ENCODE data around the gene BCAS3. TPM values are rescaled to one million over a fixed set of nuclear protein-coding genes. Genes with fewer than 3 reads are reported as not detected.

Gene BCAS3
- total RNA-seq, 1 donor from 2014 or later, result 15.2 TPM

DNA sequence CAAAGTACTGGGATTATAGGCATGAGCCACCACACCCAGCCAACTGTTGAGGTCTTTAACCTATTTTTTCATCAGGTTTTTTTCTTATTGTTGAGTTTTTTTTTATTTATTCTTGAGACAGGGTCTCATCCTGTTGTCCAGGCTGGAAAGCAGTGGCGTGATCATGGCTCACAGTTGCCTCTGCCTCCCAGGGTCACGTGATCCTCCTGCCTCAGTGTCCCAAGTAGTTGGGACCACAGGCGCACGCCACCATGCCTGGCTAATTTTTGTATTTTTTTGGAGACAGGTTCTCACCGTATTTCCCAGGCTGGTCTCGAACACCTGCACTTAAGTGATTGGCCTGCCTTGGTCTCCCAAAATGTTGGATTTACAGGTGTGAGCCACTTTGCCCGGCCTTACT, 95.9 kb downstream of the BCAS3 start:
- no peak overlapping the region for H3K4me3 ChIP-seq (ENCODE audit: low read depth, low read length)
- DNase-seq (ENCODE audit: low read depth), result no peak
- TF ChIP-seq, protein P1, sequence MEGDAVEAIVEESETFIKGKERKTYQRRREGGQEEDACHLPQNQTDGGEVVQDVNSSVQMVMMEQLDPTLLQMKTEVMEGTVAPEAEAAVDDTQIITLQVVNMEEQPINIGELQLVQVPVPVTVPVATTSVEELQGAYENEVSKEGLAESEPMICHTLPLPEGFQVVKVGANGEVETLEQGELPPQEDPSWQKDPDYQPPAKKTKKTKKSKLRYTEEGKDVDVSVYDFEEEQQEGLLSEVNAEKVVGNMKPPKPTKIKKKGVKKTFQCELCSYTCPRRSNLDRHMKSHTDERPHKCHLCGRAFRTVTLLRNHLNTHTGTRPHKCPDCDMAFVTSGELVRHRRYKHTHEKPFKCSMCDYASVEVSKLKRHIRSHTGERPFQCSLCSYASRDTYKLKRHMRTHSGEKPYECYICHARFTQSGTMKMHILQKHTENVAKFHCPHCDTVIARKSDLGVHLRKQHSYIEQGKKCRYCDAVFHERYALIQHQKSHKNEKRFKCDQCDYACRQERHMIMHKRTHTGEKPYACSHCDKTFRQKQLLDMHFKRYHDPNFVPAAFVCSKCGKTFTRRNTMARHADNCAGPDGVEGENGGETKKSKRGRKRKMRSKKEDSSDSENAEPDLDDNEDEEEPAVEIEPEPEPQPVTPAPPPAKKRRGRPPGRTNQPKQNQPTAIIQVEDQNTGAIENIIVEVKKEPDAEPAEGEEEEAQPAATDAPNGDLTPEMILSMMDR (conservative IDR thresholded peaks at IDR 0.05; ENCODE audit: low read depth, low read length), result no peak

DNA sequence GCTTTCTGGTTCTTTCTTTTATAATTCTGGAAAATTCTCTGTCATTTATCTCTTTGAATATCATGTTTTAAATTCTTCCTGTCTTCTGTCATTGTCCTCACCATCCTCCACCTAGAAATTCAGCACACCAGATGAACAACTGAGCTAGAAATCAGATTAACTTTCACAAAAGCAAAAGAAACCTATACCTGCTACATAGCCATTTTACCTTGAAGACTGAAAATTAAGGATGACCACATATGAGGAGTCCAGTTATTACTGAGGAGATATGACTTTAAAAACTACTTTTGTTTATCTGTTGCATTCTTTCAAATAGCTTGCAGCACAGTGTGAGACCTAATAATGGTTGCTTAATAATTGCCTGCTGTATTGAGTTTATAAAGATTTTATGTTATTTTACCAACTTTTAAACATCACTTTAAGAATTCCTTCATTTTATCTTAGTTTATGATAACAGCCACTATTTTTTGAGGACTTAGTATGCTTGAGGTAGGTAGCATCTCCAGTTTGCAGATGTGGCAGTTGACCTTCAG, 104.3 kb downstream of the BCAS3 start:
- DNase-seq (ENCODE audit: low read depth), result no peak
- TF ChIP-seq, protein P1 (conservative IDR thresholded peaks at IDR 0.05; ENCODE audit: low read depth, low read length), result no peak
- no peak overlapping the region for H3K4me3 ChIP-seq (ENCODE audit: low read depth, low read length)

DNA sequence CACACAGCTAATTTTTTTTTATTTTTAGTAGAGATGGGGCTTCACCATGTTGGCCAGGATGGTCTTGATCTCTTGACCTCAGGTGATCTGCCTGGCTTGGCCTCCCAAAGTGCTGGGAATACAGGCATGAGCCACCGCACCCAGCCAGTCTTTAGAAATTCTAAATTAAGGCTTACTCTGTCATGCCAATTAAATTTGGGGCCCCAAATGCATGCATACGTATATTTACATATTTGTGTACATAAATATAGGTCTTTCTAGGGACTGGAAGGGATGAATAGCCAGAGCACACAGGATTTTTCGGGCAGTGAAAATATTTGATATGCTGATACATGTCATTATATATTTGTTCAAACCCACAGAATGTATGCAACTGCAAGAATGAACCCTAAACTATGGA, 105.1 kb downstream of the BCAS3 start:
- TF ChIP-seq, protein P1 (conservative IDR thresholded peaks at IDR 0.05; ENCODE audit: low read depth, low read length), result no peak

DNA sequence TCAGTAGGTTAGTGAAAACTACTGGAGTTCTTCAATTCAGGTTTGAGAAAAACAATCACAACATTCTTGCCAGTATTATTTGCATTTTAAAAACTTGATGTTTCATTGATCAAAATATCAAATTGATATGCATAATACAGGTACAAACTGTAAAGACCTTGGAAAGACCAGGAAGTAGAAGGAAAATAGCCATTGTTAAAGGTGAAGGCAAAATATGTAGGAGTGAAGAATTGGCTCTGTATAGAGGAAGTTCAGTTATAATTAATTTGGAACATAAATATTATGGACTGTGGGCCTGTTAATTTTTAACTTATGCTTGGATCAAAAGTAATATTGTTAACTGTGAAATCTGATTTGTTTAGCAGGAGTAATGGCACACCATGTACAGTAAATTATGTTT, 112.6 kb downstream of the BCAS3 start:
- H3K4me3 ChIP-seq (ENCODE audit: low read depth, low read length), result no peak overlapping the region
- no peak for DNase-seq (ENCODE audit: low read depth)
- TF ChIP-seq, protein P1 (conservative IDR thresholded peaks at IDR 0.05; ENCODE audit: low read depth, low read length), result no peak

More for the DNA sequence above, 105.1 kb downstream of the BCAS3 start:
- no peak overlapping the region for H3K4me3 ChIP-seq (ENCODE audit: low read depth, low read length)
- DNase-seq (ENCODE audit: low read depth), result no peak

DNA sequence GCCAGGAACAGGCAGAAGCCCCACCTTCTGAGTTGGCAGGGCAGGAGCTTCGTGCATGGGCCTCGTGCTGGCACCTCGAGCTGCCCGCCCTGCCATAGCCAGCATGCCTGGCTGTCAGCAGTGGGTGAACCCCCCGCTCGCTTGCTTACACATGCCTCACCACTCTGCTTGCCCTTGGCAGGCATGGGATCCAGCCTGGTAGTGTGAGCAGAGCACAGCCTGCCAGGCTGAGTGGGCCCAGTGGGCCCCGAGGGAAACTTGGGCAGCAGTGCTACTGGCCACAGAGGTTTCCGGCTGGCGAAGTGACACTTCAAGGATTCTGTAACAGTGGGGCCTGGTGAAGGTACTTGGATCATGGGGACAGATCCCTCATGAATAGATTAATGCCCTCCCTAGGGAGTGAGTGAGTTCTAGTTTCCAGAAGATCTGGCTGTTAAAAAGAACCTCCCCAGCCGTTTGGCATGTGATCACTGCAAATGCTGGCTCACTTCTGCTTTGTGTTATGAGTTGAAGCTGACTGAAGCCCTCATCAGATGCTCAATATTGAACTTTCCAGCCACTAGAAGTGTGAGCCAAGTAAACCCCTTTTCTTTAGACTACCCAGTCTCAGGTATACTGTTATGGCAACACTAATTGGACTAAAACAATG, 114.7 kb downstream of the BCAS3 start:
- no peak for DNase-seq (ENCODE audit: low read depth)
- H3K4me3 ChIP-seq (ENCODE audit: low read depth, low read length), result no peak overlapping the region
- TF ChIP-seq, protein P1 (conservative IDR thresholded peaks at IDR 0.05; ENCODE audit: low read depth, low read length), result no peak

DNA sequence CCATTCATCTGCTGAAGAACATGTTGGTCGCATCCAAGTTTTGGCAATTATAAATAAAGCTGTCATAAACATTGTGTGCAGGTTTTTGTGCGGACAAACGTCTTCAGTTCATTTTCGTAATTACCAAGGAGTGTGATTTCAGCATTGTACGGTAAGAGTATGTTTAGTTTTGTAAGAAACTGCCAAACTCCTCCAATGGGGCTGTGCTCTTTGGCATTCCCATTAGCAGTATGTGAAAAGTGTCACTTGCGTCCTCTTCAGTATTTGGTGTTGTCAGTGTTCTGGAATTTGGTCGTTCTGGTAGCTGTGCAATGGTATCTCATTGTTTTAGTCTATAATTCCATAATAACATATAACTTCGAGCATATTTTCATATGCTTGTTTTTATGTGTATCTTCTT, 120.9 kb downstream of the BCAS3 start:
- TF ChIP-seq, protein P1 (conservative IDR thresholded peaks at IDR 0.05; ENCODE audit: low read depth, low read length), result no peak
- no peak overlapping the region for H3K4me3 ChIP-seq (ENCODE audit: low read depth, low read length)
- no peak for DNase-seq (ENCODE audit: low read depth)

DNA sequence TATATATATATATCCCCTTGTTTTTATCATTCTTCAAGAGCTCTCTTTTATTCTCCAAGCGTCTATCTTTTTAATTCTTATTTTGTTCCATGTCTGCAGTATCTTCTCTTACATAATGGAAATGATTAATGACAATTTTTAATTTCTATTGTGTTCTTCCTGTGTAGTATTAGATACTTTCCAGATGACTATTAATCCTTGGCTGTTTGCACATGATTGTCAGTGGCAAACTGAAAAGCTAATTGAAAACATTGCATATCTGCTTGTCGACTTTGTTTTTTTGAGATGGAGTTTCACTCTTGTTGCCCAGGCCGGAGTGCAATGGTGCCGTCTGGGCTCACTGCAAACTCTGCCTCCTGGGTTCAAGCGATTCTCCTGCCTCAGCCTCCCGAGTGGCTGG, 124.7 kb downstream of the BCAS3 start:
- no peak overlapping the region for H3K4me3 ChIP-seq (ENCODE audit: low read depth, low read length)
- no peak for DNase-seq (ENCODE audit: low read depth)
- TF ChIP-seq, protein P1 (conservative IDR thresholded peaks at IDR 0.05; ENCODE audit: low read depth, low read length), result no peak
